ENCODE data around the gene SOX13. TPM values are rescaled to one million over a fixed set of nuclear protein-coding genes. Genes with fewer than 3 reads are reported as not detected.

Gene SOX13
- total and polyA plus RNA-seq, 2 of the 4 experiments (the other 2 are of a cell fraction): 0.54 to 3.5 TPM

DNA sequence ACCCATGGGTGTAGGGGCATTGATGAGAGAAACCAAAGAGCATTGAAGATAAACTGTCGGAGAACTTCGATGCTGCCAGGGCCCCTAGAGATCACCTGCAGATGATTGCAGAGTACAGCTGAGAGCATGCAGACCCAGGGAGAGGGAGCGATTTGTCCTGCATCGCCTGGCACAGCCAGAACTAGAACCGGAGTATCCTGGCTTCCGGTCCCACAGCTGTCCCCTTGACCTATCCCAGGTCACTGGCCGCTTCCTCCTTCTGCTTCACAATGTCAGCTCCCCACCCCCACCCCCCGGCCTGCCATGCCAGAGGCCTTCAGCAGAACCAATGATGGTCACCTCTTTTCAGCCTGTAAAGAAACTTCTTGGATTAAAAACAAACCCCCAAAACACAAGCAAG, 29.2 kb upstream of the SOX13 start:
- TF ChIP-seq, protein P1, sequence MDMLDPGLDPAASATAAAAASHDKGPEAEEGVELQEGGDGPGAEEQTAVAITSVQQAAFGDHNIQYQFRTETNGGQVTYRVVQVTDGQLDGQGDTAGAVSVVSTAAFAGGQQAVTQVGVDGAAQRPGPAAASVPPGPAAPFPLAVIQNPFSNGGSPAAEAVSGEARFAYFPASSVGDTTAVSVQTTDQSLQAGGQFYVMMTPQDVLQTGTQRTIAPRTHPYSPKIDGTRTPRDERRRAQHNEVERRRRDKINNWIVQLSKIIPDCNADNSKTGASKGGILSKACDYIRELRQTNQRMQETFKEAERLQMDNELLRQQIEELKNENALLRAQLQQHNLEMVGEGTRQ (IDR thresholded peaks at IDR 0.05; ENCODE audit: low read depth, low read length): no peak
- TF ChIP-seq SMC3 (IDR thresholded peaks at IDR 0.05; ENCODE audit: low read depth, low read length) (no peak), CHD1 (IDR thresholded peaks at IDR 0.05; ENCODE audit: low read depth, low read length) (no peak), MAZ (IDR thresholded peaks at IDR 0.05; ENCODE audit: borderline replicate concordance, low read depth, low read length) (no peak), BHLHE40 (IDR thresholded peaks at IDR 0.05; ENCODE audit: low read depth, low read length) (no peak), CEBPB (IDR thresholded peaks at IDR 0.05; ENCODE audit: low read depth, low read length) (no peak)
- TF ChIP-seq, protein P2, sequence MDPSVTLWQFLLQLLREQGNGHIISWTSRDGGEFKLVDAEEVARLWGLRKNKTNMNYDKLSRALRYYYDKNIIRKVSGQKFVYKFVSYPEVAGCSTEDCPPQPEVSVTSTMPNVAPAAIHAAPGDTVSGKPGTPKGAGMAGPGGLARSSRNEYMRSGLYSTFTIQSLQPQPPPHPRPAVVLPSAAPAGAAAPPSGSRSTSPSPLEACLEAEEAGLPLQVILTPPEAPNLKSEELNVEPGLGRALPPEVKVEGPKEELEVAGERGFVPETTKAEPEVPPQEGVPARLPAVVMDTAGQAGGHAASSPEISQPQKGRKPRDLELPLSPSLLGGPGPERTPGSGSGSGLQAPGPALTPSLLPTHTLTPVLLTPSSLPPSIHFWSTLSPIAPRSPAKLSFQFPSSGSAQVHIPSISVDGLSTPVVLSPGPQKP (IDR thresholded peaks at IDR 0.05; ENCODE audit: borderline replicate concordance, low read depth, low read length): no peak
- peaks cover 3% of the 10 kb centered on the region; the same call in 1 of the 2 replicates for H3K9me3 ChIP-seq (ENCODE audit: control insufficient read depth, insufficient read depth, low read length)
- no peak overlapping the region for H2BK5ac ChIP-seq (ENCODE audit: low read depth, low read length, poor library complexity, severe bottlenecking)
- POLR2A ChIA-PET (ENCODE audit: unreplicated experiment): no interaction called here
- dilution Hi-C loops (cut with HindIII; ENCODE audit: low sequenced_read_pairs, unreplicated experiment): no loop called here
- H3K4ac ChIP-seq (ENCODE audit: low read depth, low read length): no peak overlapping the region
- H3K9ac ChIP-seq (ENCODE audit: low read depth, low read length): no peak overlapping the region
- CTCF ChIA-PET: no interaction called here
- H3K27ac ChIP-seq (ENCODE audit: insufficient read depth, low read length): no peak overlapping the region
- no peak overlapping the region for H2AK9ac ChIP-seq (replicated peaks; ENCODE audit: low read depth, low read length, poor library complexity)
- H3K18ac ChIP-seq (ENCODE audit: low read depth, low read length): no peak overlapping the region
- no peaks in the 10 kb centered on the region for H4K20me1 ChIP-seq (ENCODE audit: insufficient read depth, low read length)
- no peak overlapping the region for H4K8ac ChIP-seq (ENCODE audit: low read depth in 2 of 2, low read length in 2 of 2)
- H3K27me3 ChIP-seq (ENCODE audit: control insufficient read depth, insufficient read depth, low read length): peaks cover 24% of the 10 kb centered on the region
- H3K4me2 ChIP-seq (ENCODE audit: low read depth, low read length): no peak overlapping the region
- no peaks in the 10 kb centered on the region for H3K36me3 ChIP-seq (ENCODE audit: control insufficient read depth, insufficient read depth, low read length)
- H4K91ac ChIP-seq (ENCODE audit: insufficient read depth, low read depth, low read length): no peak overlapping the region
- H3K4me1 ChIP-seq (ENCODE audit: control insufficient read depth, insufficient read depth, low read length): no peaks in the 10 kb centered on the region
- DNase-seq (no peak), ATAC-seq (ENCODE audit: low read depth) (no peak)
- H2BK15ac ChIP-seq (ENCODE audit: low read depth, low read length): no peak overlapping the region
- no peak overlapping the region for H2AFZ ChIP-seq (replicated peaks; ENCODE audit: low read length, poor library complexity)
- no peak overlapping the region for H2AK5ac ChIP-seq (ENCODE audit: low read depth, low read length)
- intact Hi-C loops (cut with micrococcal nuclease): no loop called here
- in situ Hi-C loops (cut with MboI; ENCODE audit: low sequenced_read_pairs): no loop called here
- no peak overlapping the region for H3K56ac ChIP-seq (ENCODE audit: extremely low read depth, insufficient read depth, low read length)
- BruUV-seq (replicated peaks): no TSS peak
- no peaks in the 10 kb centered on the region for H3K79me1 ChIP-seq (ENCODE audit: low read depth in 1 of 2, low read length in 2 of 2)
- H2BK20ac ChIP-seq (ENCODE audit: low read depth, low read length): no peak overlapping the region
- H3K14ac ChIP-seq (replicated peaks; ENCODE audit: low read depth, low read length): no peak overlapping the region
- H2BK120ac ChIP-seq (ENCODE audit: low read depth, low read length): no peak overlapping the region
- no peak overlapping the region for H3K23ac ChIP-seq (ENCODE audit: low read depth, low read length)
- no peak overlapping the region for H4K5ac ChIP-seq (ENCODE audit: low read depth, low read length)
- no peaks in the 10 kb centered on the region; the same call in 1 of the 2 replicates for H3K9me1 ChIP-seq (ENCODE audit: insufficient read depth, low read length)
- no CpG with 5 or more reads among the region's 8 CpGs for WGBS, 2 experiments (ENCODE audit: extremely low coverage in 2 of 2, insufficient read length in 1 of 2)
- no peak overlapping the region for H3K4me3 ChIP-seq (ENCODE audit: insufficient read depth, low read depth, low read length)
